HFF-Myc (cell line): ENCODE data around the gene TMC7.

Experiments used
- DNase-seq: peaks from one replicate; pipeline ENCODE4 v3.0.0-alpha.2; 2011; ENCODE audit warnings: low read depth; ENCODE audit errors: extremely low read depth
- H3K4me3 ChIP-seq: replicated peaks from 2 replicates; pipeline ENCODE4 v1.5.1; 2011; ENCODE audit warnings: low read depth, mild to moderate bottlenecking, control low read depth, low read length
- TF ChIP-seq, protein P1 (sequence below): IDR thresholded peaks from 2 replicates; pipeline ENCODE4 v1.5.1; 2012; ENCODE audit warnings: mild to moderate bottlenecking, low read depth, low read length, control low read depth; ENCODE audit errors: missing control alignments

TMC7 gene

GRCh38 chr16:19017179-19017578, 33.4 kb downstream of the TMC7 start:
- TF ChIP-seq, protein P1, sequence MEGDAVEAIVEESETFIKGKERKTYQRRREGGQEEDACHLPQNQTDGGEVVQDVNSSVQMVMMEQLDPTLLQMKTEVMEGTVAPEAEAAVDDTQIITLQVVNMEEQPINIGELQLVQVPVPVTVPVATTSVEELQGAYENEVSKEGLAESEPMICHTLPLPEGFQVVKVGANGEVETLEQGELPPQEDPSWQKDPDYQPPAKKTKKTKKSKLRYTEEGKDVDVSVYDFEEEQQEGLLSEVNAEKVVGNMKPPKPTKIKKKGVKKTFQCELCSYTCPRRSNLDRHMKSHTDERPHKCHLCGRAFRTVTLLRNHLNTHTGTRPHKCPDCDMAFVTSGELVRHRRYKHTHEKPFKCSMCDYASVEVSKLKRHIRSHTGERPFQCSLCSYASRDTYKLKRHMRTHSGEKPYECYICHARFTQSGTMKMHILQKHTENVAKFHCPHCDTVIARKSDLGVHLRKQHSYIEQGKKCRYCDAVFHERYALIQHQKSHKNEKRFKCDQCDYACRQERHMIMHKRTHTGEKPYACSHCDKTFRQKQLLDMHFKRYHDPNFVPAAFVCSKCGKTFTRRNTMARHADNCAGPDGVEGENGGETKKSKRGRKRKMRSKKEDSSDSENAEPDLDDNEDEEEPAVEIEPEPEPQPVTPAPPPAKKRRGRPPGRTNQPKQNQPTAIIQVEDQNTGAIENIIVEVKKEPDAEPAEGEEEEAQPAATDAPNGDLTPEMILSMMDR = no peak
- DNase-seq = no peak
- no peak overlapping the region for H3K4me3 ChIP-seq

- DNase-seq = no peak
- TF ChIP-seq, protein P1 = no peak
- no peak overlapping the region for H3K4me3 ChIP-seq
Observed at GRCh38 chr16:19020689-19021088, 37.0 kb downstream of the TMC7 start.

DNA sequence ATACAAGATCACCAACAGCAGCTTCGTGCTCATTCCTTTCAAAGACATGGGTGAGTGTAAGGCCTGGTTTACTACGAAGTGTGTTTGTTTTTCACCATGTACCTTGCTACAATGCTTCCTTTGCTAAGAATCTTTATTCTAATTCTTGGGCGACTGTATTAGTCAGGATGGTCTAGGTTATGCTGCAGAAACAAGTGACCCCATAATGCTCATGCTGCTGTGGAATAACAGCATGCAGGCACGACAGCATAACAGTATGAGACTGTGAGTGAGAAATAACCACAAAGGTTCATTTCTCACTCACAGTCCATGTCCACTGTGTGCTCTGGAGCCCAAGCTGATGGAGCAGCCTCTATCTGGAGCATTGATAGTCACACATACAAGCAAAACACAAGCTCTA, 38.0 kb downstream of the TMC7 start:
- TF ChIP-seq, protein P1 = no peak
- DNase-seq = no peak
- no peak overlapping the region for H3K4me3 ChIP-seq

- no peak for DNase-seq
- TF ChIP-seq, protein P1 = no peak
- H3K4me3 ChIP-seq = no peak overlapping the region
Observed at GRCh38 chr16:19027416-19027815, 43.7 kb downstream of the TMC7 start.

GRCh38 chr16:19029980-19030379, 46.2 kb downstream of the TMC7 start:
- TF ChIP-seq, protein P1 = no peak
- DNase-seq = no peak
- no peak overlapping the region for H3K4me3 ChIP-seq

- TF ChIP-seq, protein P1 = no peak
- H3K4me3 ChIP-seq = no peak overlapping the region
- no peak for DNase-seq
Observed at GRCh38 chr16:19031738-19032137, 48.0 kb downstream of the TMC7 start.

DNA sequence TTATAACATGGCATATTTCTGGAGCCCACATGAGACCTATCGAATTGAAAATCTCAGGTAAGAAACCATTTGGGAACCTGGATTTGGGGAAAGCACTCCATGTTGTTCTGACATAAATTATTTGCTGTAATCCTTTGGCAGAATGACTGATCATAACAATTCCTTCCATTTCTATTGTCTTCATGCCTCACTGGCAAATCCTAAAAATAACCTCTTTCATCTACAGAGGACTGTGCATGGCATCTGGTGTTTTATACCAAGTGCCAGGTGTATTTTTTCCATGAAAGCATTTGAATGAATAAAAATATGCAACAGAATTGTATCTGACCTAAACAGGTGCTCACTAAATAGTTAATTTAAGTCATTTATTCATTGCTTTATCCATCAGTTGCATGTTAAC, 50.0 kb downstream of the TMC7 start:
- H3K4me3 ChIP-seq = no peak overlapping the region
- TF ChIP-seq, protein P1 = no peak
- no peak for DNase-seq
